ENCODE data around the gene PCBP3. TPM values are rescaled to one million over a fixed set of nuclear protein-coding genes. Genes with fewer than 3 reads are reported as not detected.

The PCBP3 gene
- total RNA-seq, 2 experiments from 2014 or later, result 0.66 to 1.3 TPM

- H3K27ac Mint-ChIP-seq, result no peak overlapping the region
- no peaks in the 10 kb centered on the region for H3K36me3 Mint-ChIP-seq
- no peaks in the 10 kb centered on the region for H3K4me1 Mint-ChIP-seq
Measured at GRCh38 chr21:45908536-45909237, 265.2 kb downstream of the PCBP3 start.

GRCh38 chr21:45909238-45909988 lies 265.9 kb downstream of the PCBP3 start:
- Mint-ChIP-seq H3K36me3 (no peaks in the 10 kb centered on the region), H3K4me1 (no peaks in the 10 kb centered on the region), H3K4me3 (no peak overlapping the region), H3K27ac (no peak overlapping the region), H3K9me3 (no peaks in the 10 kb centered on the region), H3K27me3 (no peaks in the 10 kb centered on the region)
- no peak for DNase-seq

More at GRCh38 chr21:45908536-45909237, 265.2 kb downstream of the PCBP3 start:
- no peak for DNase-seq
- H3K9me3 Mint-ChIP-seq, result no peaks in the 10 kb centered on the region
- H3K27me3 Mint-ChIP-seq, result no peaks in the 10 kb centered on the region
- no peak overlapping the region for H3K4me3 Mint-ChIP-seq

DNA sequence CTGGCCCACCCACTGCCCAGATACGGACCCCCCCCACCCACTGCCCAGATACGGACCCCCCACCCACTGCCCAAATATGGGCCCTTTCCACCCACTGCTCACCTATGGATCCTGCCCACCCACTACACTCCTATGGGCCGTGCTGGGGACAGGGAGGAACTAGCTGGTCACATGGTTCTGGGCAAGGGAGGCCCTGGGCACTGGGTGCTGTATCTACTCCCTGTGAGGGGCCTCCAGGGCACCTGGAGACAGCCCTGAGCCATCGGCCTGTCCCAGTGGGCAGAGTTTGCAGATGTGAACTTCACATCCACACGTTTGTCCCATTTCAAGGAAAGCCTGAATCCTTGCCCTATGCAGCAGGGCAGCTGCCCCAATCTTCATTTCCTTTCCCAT lies 266.6 kb downstream of the PCBP3 start:
- H3K27me3 Mint-ChIP-seq, result no peaks in the 10 kb centered on the region
- no peak overlapping the region for H3K27ac Mint-ChIP-seq
- H3K4me3 Mint-ChIP-seq, result no peak overlapping the region
- H3K9me3 Mint-ChIP-seq, result no peaks in the 10 kb centered on the region
- no peaks in the 10 kb centered on the region for H3K36me3 Mint-ChIP-seq
- no peaks in the 10 kb centered on the region for H3K4me1 Mint-ChIP-seq
- no peak for DNase-seq

DNA sequence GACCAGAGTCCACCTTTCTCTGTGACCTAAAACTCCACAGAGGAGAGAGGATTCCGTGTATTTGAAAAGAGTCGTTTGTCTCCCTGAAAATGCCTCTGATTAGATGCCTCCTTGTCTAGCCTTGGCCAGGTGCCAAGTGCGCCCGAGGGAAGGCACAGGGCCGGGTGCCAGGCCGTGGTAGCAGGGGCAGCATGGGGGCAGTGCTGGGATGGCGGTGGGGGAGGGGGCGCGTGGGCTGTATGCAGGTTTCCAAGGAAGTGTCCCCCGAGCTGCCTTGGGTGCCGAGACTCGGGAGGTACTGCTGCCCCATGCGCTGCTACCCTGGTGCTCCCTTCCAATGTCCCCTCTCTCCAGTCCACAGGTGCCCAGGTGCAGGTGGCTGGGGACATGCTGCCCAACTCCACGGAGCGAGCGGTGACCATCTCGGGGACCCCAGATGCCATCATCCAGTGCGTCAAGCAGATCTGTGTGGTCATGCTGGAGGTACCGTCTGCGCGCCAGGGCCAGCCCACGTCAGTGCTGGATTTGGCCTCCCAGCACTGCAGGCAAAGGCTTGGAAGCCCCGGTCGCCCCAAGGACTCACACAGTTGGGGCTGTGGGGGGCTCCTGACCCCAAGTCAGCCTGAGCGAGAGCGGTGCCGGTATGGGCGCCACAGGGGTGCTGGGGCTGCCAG lies 267.2 kb downstream of the PCBP3 start:
- no peak for DNase-seq
- Mint-ChIP-seq H3K4me1 (peaks cover 2% of the 10 kb centered on the region), H3K9me3 (no peaks in the 10 kb centered on the region), H3K4me3 (no peak overlapping the region), H3K27ac (no peak overlapping the region), H3K36me3 (no peaks in the 10 kb centered on the region), H3K27me3 (no peaks in the 10 kb centered on the region)

- no peak overlapping the region for H3K27ac Mint-ChIP-seq
- no peak overlapping the region for H3K4me3 Mint-ChIP-seq
- DNase-seq, result no peak
- H3K27me3 Mint-ChIP-seq, result no peaks in the 10 kb centered on the region
- no peaks in the 10 kb centered on the region for H3K9me3 Mint-ChIP-seq
- peaks cover 6% of the 10 kb centered on the region for H3K4me1 Mint-ChIP-seq
- H3K36me3 Mint-ChIP-seq, result no peaks in the 10 kb centered on the region
Measured at GRCh38 chr21:45911806-45912325, 268.3 kb downstream of the PCBP3 start.

- Mint-ChIP-seq H3K9me3 (no peaks in the 10 kb centered on the region), H3K27me3 (no peaks in the 10 kb centered on the region), H3K27ac (no peak overlapping the region), H3K4me1 (peaks cover 8% of the 10 kb centered on the region), H3K36me3 (no peaks in the 10 kb centered on the region), H3K4me3 (no peak overlapping the region)
- DNase-seq, result no peak
Measured at GRCh38 chr21:45912611-45913417, 269.3 kb downstream of the PCBP3 start.

DNA sequence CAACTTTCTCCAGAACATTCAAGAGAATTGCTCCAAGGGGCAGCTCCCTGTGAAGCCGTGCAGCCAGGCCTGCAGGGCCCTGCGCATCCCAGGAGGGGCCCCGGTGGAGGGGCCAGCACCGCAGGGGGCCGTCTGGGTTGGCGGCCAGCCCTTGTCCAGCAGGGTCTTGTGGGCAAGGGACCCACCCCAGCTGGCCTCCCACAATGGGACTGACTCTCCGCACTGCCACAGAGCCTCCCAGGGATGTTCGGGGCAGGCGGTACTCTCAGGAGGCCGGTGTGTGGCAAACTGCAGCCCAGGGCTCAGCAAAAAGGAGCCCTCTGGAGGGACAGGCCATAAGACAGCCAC lies 269.9 kb downstream of the PCBP3 start:
- DNase-seq, result no peak
- Mint-ChIP-seq H3K4me1 (peaks cover 8% of the 10 kb centered on the region), H3K27ac (no peak overlapping the region), H3K9me3 (no peaks in the 10 kb centered on the region), H3K36me3 (no peaks in the 10 kb centered on the region), H3K4me3 (no peak overlapping the region), H3K27me3 (no peaks in the 10 kb centered on the region)

GRCh38 chr21:45913886-45914285 lies 270.4 kb downstream of the PCBP3 start:
- Mint-ChIP-seq H3K27ac (no peak overlapping the region), H3K4me1 (peaks cover 8% of the 10 kb centered on the region), H3K27me3 (no peaks in the 10 kb centered on the region), H3K36me3 (no peaks in the 10 kb centered on the region), H3K9me3 (no peaks in the 10 kb centered on the region), H3K4me3 (no peak overlapping the region)
- DNase-seq, result no peak

GRCh38 chr21:45914321-45914845 lies 270.9 kb downstream of the PCBP3 start:
- H3K27ac Mint-ChIP-seq, result no peak overlapping the region
- H3K36me3 Mint-ChIP-seq, result no peaks in the 10 kb centered on the region
- H3K27me3 Mint-ChIP-seq, result no peaks in the 10 kb centered on the region
- H3K4me3 Mint-ChIP-seq, result no peak overlapping the region
- DNase-seq, result no peak
- H3K9me3 Mint-ChIP-seq, result no peaks in the 10 kb centered on the region
- H3K4me1 Mint-ChIP-seq, result peaks cover 8% of the 10 kb centered on the region

DNA sequence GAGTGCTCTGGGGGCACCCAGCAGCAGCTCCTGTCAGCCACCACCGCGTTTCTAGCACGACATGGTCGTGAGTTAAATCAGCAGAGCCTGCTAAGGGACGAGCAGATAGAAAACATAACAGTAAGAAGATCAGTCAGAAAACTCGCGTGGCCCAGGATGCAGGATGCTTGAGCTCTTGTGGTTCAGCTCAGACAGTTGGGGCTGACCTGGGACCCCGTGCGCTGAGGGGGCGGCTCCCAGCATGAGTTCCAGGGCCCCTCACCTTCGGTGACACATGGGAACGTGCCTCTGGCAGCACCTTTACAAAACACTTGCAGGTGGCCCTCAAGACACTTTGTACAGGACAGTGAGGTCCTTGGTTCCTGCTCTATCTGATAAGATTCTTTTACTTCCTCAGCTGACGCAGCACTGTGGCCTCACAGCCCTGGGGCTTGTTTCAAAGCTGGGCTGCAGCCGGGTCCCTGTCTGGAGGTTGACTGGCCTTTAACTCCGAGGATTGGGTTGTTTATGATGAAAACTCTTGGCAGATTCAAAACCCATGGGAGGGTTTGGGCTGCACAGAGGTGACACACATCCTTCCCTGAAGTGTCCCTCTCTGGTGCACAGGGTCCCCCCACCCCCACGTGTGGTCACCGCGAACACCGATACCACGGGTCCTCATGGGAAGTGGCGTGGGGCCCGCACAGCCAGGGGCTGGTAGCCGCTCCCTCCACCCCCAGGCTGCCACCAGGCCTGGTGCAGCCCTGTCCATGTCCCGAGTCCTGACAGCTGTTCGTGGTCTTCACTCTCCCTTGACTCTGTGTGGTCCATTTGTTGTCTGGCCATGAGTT lies 272.7 kb downstream of the PCBP3 start:
- Mint-ChIP-seq H3K4me3 (no peak overlapping the region), H3K27ac (no peak overlapping the region), H3K36me3 (no peaks in the 10 kb centered on the region), H3K4me1 (peaks cover 8% of the 10 kb centered on the region), H3K9me3 (no peaks in the 10 kb centered on the region), H3K27me3 (no peaks in the 10 kb centered on the region)
- DNase-seq, result no peak

DNA sequence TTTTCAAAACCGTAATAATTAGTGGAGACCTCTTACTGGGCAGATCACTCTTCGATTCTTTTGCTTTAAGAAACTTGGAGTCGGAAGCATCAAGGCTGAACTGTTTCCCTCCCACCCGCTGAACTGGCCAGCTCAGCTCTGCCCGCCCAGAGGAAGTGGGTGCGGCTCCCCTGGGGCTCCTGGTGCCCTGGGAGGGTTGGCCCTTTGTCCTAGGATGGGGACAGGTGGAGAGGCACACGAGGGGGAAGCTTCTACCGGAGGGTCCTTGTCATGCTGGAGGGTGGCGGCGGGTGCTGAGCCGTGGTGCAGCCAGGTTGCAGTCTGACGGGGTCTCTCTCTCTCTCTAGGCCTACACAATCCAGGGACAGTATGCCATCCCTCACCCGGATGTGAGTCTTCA lies 273.7 kb downstream of the PCBP3 start:
- Mint-ChIP-seq H3K4me1 (peaks cover 8% of the 10 kb centered on the region), H3K36me3 (no peaks in the 10 kb centered on the region), H3K9me3 (no peaks in the 10 kb centered on the region), H3K4me3 (no peak overlapping the region), H3K27me3 (no peaks in the 10 kb centered on the region), H3K27ac (no peak overlapping the region)
- DNase-seq, result no peak

DNA sequence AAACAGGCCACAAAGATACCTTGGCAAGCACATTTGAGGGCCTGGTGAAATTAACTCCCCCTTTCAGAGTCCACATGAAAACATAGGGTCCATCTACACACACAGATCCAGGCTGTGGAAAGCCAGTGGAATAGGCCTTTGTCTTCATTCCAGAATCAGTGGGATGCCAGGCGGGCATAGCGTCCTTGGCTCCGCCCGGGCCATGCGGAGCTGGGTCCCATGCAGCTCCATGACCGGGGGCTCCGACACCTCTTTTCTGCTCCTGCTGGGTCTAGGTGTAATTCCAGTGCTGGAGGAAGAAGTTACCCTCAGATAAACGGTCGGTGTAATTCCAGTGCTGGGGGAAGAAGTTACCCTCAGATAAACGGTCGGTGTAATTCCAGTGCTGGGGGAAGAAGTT lies 274.5 kb downstream of the PCBP3 start:
- no peak overlapping the region for H3K27ac Mint-ChIP-seq
- no peaks in the 10 kb centered on the region for H3K9me3 Mint-ChIP-seq
- no peak for DNase-seq
- H3K4me1 Mint-ChIP-seq, result peaks cover 11% of the 10 kb centered on the region
- no peak overlapping the region for H3K4me3 Mint-ChIP-seq
- no peaks in the 10 kb centered on the region for H3K36me3 Mint-ChIP-seq
- no peaks in the 10 kb centered on the region for H3K27me3 Mint-ChIP-seq

GRCh38 chr21:45918835-45919447 lies 275.4 kb downstream of the PCBP3 start:
- Mint-ChIP-seq H3K27ac (no peak overlapping the region), H3K4me3 (no peak overlapping the region), H3K36me3 (no peaks in the 10 kb centered on the region), H3K4me1 (peaks cover 11% of the 10 kb centered on the region), H3K27me3 (no peaks in the 10 kb centered on the region), H3K9me3 (no peaks in the 10 kb centered on the region)
- no peak for DNase-seq

- no peak overlapping the region for H3K4me3 Mint-ChIP-seq
- peaks cover 11% of the 10 kb centered on the region for H3K4me1 Mint-ChIP-seq
- H3K27me3 Mint-ChIP-seq, result no peaks in the 10 kb centered on the region
- H3K9me3 Mint-ChIP-seq, result no peaks in the 10 kb centered on the region
- H3K27ac Mint-ChIP-seq, result no peak overlapping the region
- DNase-seq, result no peak
- H3K36me3 Mint-ChIP-seq, result no peaks in the 10 kb centered on the region
Measured at GRCh38 chr21:45919593-45919992, 276.1 kb downstream of the PCBP3 start.

All from activated naive CD8-positive, alpha-beta T cell treated with anti-CD3 and anti-CD28 coated beads for 36 hours (primary cell).